DOHH2 (cell line): ENCODE measurements around the gene NCAM2.

ENCODE experiments used
- EZH2phosphoT487 ChIP-seq: fragments of 200-600 bp; sonication (generic); IDR thresholded peaks from 2 replicates; pipeline ENCODE4 v1.6.1; 2017; ENCODE audit warnings: borderline replicate concordance, mild to moderate bottlenecking, antibody characterized with exemption, low read length, moderate library complexity, mixed read lengths
- TF ChIP-seq, protein P1 (sequence below): fragments of 200-600 bp; sonication (generic); IDR thresholded peaks from one replicate; pipeline ENCODE4 v1.5.1; 2014; ENCODE audit warnings: antibody characterized with exemption, mild to moderate bottlenecking, low read depth, low read length; ENCODE audit not compliant: poor library complexity, severe bottlenecking

- TF ChIP-seq, protein P1, sequence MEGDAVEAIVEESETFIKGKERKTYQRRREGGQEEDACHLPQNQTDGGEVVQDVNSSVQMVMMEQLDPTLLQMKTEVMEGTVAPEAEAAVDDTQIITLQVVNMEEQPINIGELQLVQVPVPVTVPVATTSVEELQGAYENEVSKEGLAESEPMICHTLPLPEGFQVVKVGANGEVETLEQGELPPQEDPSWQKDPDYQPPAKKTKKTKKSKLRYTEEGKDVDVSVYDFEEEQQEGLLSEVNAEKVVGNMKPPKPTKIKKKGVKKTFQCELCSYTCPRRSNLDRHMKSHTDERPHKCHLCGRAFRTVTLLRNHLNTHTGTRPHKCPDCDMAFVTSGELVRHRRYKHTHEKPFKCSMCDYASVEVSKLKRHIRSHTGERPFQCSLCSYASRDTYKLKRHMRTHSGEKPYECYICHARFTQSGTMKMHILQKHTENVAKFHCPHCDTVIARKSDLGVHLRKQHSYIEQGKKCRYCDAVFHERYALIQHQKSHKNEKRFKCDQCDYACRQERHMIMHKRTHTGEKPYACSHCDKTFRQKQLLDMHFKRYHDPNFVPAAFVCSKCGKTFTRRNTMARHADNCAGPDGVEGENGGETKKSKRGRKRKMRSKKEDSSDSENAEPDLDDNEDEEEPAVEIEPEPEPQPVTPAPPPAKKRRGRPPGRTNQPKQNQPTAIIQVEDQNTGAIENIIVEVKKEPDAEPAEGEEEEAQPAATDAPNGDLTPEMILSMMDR: no peak
- TF ChIP-seq EZH2phosphoT487: no peak
These were observed 465.2 kb downstream of the NCAM2 start for GRCh38 chr21:21463456-21463855.
